Astrocyte of the cerebellum (primary cell): ENCODE data around the gene FMO4.
"Not testable (repeated sequence)": the region's sequence is repeated elsewhere in the genome, so short reads cannot be mapped to it uniquely, and the experiment has no call there.

Experiments used
- DNase-seq: peaks from one replicate; pipeline ENCODE4 v3.0.0-alpha.2; 2011; ENCODE audit warnings: low read depth
- H3K4me3 ChIP-seq: 2 replicates; pipeline ENCODE4 v1.5.1; 2011; ENCODE audit warnings: mild to moderate bottlenecking, low read depth, low read length, moderate library complexity
- in situ Hi-C: cut with HindIII; loops from 2 replicates; pipeline ENCODE4 v1.10.0; 2017; ENCODE audit warnings: low sequenced_read_pairs
- TF ChIP-seq, protein P1 (sequence below): IDR thresholded peaks from 2 replicates; pipeline ENCODE4 v1.5.1; 2012; ENCODE audit warnings: low read length, low read depth, moderate library complexity, mild to moderate bottlenecking; ENCODE audit errors: missing control alignments

FMO4 gene

DNA sequence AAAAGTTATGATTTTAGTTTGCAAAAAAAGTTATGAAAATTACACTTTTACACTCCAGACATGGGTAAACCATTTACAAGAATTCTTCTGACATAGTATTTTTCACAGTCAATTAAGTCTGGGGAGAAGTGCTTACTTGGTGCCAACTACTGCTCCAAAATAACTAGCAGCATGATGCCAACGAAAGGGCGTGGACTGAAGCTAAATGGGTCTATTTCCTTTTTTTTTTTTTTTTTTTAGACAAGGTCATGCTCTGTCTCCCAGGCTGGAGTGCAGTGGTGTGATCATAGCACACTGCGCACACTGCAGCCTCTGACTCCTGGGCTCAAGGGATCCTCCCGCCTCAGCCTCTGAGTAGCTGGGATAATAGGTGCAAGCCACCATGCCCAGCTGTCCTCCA, 43.2 kb downstream of the FMO4 start:
- in situ Hi-C loops: no loop called here
- TF ChIP-seq, protein P1, sequence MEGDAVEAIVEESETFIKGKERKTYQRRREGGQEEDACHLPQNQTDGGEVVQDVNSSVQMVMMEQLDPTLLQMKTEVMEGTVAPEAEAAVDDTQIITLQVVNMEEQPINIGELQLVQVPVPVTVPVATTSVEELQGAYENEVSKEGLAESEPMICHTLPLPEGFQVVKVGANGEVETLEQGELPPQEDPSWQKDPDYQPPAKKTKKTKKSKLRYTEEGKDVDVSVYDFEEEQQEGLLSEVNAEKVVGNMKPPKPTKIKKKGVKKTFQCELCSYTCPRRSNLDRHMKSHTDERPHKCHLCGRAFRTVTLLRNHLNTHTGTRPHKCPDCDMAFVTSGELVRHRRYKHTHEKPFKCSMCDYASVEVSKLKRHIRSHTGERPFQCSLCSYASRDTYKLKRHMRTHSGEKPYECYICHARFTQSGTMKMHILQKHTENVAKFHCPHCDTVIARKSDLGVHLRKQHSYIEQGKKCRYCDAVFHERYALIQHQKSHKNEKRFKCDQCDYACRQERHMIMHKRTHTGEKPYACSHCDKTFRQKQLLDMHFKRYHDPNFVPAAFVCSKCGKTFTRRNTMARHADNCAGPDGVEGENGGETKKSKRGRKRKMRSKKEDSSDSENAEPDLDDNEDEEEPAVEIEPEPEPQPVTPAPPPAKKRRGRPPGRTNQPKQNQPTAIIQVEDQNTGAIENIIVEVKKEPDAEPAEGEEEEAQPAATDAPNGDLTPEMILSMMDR: no peak
- no peak overlapping the region for H3K4me3 ChIP-seq
- DNase-seq: no peak

DNA sequence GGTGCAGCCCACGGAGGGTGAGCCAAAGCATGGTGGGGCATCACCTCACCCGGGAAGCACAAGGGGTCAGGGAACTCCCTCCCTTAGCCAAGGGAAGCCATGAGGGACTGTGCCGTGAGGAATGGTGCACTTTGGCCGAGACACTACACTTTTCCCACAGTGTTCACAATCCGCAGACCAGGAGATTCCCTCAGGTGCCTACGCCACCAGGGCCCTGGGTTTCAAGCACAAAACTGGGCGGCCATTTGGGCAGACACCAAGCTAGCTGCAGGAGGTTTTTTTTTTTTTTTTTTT, 45.3 kb downstream of the FMO4 start:
- DNase-seq, in situ Hi-C loops: not testable (repeated sequence)

DNA sequence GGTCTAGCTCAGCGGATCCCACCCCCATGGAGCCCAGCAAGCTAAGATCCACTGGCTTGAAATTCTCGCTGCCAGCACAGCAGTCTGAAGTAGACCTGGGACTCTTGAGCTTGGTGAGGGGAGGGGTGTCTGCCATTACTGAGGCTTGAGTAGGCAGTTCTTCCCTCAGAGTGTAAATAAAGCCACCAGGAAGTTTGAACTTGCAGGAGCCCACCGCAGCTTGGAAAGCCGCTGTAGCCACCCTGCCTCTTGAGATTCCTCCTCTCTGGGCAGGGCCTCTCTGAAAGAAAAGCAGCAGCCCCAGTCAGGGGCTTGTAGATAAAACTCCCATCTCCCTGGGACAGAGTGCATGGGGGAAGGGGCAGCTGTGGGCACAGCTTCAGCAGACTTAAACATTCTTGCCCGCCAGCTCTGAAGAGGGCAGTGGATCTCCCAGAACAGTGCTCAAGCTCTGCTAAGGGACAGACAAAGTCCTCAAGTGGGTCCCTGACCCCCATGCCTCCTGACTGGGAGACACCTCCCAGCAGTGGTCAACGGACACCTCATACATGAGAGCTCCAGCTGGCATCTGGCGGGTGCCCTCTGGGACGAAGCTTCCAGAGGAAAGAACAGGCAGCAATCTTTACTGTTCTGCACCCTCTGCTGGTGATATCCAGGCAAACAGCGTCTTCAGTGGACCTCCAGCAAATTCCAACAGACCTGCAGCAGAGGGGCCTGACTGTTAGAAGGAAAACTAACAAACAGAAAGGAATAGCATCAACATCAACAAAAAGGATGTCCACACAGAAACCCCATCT, 45.9 kb downstream of the FMO4 start:
- in situ Hi-C loops, DNase-seq, H3K4me3 ChIP-seq: not testable (repeated sequence)

More for the DNA sequence above, 45.3 kb downstream of the FMO4 start:
- H3K4me3 ChIP-seq: not testable (repeated sequence)

DNA sequence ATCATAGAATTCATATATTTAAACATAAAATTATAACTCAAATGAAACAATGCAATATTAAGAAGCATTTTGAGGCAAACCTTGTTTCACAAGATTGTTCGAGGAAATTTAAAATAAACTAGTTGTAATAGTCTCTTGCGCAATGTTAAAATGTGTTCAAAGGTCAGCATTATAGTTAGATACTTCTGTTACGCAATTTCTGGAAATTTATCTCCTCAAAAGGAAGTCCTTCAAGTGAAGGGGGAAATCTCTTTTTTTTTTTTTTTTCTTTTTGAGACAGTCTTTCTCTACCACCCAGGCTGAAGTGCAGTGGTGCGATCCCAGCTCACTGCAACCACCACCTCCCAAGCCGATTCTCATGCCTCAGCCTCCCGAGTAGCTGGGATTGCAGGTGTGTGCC, 52.1 kb downstream of the FMO4 start:
- in situ Hi-C loops: no loop called here
- TF ChIP-seq, protein P1: no peak
- H3K4me3 ChIP-seq: no peak overlapping the region
- DNase-seq: no peak

DNA sequence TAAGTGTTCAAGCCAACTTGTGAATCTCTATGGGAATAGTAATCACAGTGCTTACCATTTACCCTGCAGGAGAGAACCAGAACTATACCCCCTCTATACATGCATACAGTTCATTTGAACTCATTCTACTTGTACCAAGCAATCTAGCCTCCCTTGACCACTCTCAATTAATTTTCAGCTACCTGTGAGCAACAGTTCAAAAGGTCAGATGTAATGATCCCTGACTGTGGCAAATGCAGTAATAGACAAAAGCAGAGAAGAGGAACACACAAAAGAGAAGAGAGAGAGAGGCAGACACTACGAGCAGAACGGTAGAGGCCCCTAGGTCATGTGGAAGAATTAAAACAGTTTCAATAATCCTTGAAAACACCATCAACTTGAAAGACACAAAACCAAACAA, 52.8 kb downstream of the FMO4 start:
- TF ChIP-seq, protein P1: no peak
- no peak overlapping the region for H3K4me3 ChIP-seq
- no peak for DNase-seq
- in situ Hi-C loops: no loop called here

DNA sequence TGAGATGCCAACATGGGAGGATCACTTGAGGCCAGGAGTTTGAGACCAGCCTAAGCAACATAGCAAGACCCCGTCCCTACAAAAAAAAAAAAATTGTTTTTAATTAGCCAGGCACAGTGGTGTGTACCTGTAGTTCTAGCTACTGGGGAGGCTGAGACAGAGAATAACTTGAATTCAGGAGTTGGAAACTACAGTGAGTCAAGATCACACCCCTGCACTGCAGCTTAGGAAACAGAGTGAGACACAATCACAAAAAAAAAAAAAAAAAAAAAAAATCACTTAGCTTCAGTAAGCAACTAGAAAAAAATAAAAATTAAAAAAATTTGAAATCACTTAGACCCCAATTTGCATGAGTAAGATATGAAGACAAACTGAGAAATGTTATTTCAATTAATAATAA, 53.5 kb downstream of the FMO4 start:
- H3K4me3 ChIP-seq: no peak overlapping the region
- no peak for DNase-seq
- TF ChIP-seq, protein P1: no peak
- in situ Hi-C loops: no loop called here

DNA sequence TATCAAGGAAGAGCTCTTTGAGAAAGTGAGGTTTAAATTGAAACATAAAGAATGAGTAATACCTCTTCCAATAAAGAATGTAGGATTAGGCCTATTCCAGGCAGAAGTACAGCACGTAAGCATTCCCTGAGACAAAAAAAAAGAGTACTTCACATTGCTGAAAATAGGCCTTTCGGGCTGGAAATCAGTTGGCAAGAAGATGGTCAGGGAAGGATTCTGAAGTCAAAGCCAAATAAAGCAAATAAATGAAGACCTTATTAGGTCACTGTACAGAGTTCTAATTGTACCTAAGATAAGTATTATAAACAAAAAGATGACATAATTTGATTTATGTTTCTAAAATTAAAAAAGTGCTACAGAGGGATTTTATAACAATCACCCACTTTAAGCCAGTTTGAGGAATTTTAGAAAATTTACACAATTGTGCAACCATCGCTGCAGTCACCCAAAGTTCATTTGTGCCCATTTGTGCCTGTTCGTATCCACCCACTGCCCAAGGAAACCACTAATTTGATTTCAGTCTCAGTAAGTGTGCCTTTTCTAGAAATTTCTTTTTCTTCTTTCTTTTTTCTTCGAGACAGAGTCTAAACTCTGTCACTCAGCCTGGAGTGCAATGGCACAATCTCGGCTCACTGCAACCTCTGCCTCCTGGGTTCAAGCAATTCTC, 58.6 kb downstream of the FMO4 start:
- H3K4me3 ChIP-seq: no peak overlapping the region
- in situ Hi-C loops: no loop called here
- no peak for DNase-seq
- TF ChIP-seq, protein P1: no peak

DNA sequence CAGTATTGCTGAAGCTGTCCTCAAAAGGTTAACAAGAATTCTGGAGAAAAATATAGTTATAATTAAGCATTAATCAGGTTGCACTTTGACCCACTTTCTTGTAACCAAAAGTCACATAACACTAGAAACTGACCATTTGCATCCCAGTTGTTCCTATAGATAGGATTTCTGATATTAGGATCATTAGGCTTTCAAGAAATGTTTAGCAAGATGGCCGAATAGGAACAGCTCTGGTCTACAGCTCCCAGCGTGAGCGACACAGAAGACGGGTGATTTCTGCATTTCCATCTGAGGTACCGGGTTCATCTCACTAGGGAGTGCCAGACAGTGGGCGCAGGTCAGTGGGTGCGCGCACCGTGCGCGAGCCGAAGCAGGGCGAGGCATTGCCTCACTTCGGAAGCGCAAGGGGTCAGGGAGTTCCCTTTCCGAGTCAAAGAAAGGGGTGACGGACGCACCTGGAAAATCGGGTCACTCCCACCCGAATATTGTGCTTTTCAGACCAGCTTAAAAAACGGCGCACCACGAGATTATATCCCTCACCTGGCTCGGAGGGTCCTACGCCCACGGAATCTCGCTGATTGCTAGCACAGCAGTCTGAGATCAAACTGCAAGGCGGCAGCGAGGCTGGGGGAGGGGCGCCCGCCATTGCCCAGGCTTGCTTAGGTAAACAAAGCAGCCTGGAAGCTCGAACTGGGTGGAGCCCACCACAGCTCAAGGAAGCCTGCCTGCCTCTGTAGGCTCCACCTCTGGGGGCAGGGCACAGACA, 59.6 kb downstream of the FMO4 start:
- in situ Hi-C loops, DNase-seq, H3K4me3 ChIP-seq: not testable (repeated sequence)
